ENCODE measurements around the gene POR. TPM values are rescaled to one million over a fixed set of nuclear protein-coding genes. Genes with fewer than 3 reads are reported as not detected.

POR gene
- total RNA-seq, 1 experiment from 2014 or later = 99.3 TPM

GRCh38 chr7:75920431-75921161 is 5.6 kb downstream of the POR start:
- CTCF ChIA-PET = no interaction called here

GRCh38 chr7:75921479-75921878 is 6.5 kb downstream of the POR start:
- Histone ChIP-seq H3K27ac (ENCODE audit: low read depth, low read length, poor library complexity, severe bottlenecking) (no peak overlapping the region), H3K36me3 (ENCODE audit: insufficient read depth, low read length, poor library complexity, severe bottlenecking) (no peaks in the 10 kb centered on the region), H3K4me3 (ENCODE audit: low read depth, low read length, poor library complexity, severe bottlenecking) (no peak overlapping the region), H3K9me3 (ENCODE audit: low read depth, low read length, poor library complexity, severe bottlenecking) (no peaks in the 10 kb centered on the region), H3K4me1 (ENCODE audit: insufficient read depth, low read length, poor library complexity, severe bottlenecking) (no peaks in the 10 kb centered on the region), H3K27me3 (replicated peaks; ENCODE audit: insufficient read depth, low read depth, low read length, poor library complexity) (no peaks in the 10 kb centered on the region)
- no peak for DNase-seq (ENCODE audit: low spot score)
- ChIA-PET POLR2A (ENCODE audit: low non-redundant PET) (interaction anchor here (0.6 kb wide), 1 partner anchor 201 kb away, joined by 12 read pairs; no protein-coding TSS in a partner anchor), CTCF (no interaction called here)
- no peak for TF ChIP-seq EZH2 (IDR thresholded peaks at IDR 0.05; ENCODE audit: borderline replicate concordance, low read depth, low read length, poor library complexity, severe bottlenecking)
- TF ChIP-seq, protein P1, sequence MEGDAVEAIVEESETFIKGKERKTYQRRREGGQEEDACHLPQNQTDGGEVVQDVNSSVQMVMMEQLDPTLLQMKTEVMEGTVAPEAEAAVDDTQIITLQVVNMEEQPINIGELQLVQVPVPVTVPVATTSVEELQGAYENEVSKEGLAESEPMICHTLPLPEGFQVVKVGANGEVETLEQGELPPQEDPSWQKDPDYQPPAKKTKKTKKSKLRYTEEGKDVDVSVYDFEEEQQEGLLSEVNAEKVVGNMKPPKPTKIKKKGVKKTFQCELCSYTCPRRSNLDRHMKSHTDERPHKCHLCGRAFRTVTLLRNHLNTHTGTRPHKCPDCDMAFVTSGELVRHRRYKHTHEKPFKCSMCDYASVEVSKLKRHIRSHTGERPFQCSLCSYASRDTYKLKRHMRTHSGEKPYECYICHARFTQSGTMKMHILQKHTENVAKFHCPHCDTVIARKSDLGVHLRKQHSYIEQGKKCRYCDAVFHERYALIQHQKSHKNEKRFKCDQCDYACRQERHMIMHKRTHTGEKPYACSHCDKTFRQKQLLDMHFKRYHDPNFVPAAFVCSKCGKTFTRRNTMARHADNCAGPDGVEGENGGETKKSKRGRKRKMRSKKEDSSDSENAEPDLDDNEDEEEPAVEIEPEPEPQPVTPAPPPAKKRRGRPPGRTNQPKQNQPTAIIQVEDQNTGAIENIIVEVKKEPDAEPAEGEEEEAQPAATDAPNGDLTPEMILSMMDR (conservative IDR thresholded peaks at IDR 0.05; ENCODE audit: low read depth, low read length) = no peak
- intact Hi-C loops (cut with micrococcal nuclease; ENCODE audit: unreplicated experiment) = no loop called here
- BruUV-seq (replicated peaks) = no TSS peak

More at GRCh38 chr7:75920431-75921161, 5.6 kb downstream of the POR start:
- Histone ChIP-seq H3K27me3 (replicated peaks; ENCODE audit: insufficient read depth, low read depth, low read length, poor library complexity) (no peaks in the 10 kb centered on the region), H3K9me3 (ENCODE audit: low read depth, low read length, poor library complexity, severe bottlenecking) (no peaks in the 10 kb centered on the region), H3K4me1 (ENCODE audit: insufficient read depth, low read length, poor library complexity, severe bottlenecking) (no peaks in the 10 kb centered on the region), H3K36me3 (ENCODE audit: insufficient read depth, low read length, poor library complexity, severe bottlenecking) (no peaks in the 10 kb centered on the region), H3K4me3 (ENCODE audit: low read depth, low read length, poor library complexity, severe bottlenecking) (no peak overlapping the region), H3K27ac (ENCODE audit: low read depth, low read length, poor library complexity, severe bottlenecking) (no peak overlapping the region)
- no TSS peak for BruUV-seq (replicated peaks)
- POLR2A ChIA-PET (ENCODE audit: low non-redundant PET) = interaction anchor here (0.6 kb wide), 1 partner anchor 202 kb away, joined by 12 read pairs; no protein-coding TSS in a partner anchor
- no peak for DNase-seq (ENCODE audit: low spot score)
- TF ChIP-seq, protein P1 (conservative IDR thresholded peaks at IDR 0.05; ENCODE audit: low read depth, low read length) = no peak
- no peak for TF ChIP-seq EZH2 (IDR thresholded peaks at IDR 0.05; ENCODE audit: borderline replicate concordance, low read depth, low read length, poor library complexity, severe bottlenecking)
- intact Hi-C loops (cut with micrococcal nuclease; ENCODE audit: unreplicated experiment) = no loop called here

- intact Hi-C loops (cut with micrococcal nuclease; ENCODE audit: unreplicated experiment) = no loop called here
- CTCF ChIA-PET = no interaction called here
- H3K27ac ChIP-seq (ENCODE audit: low read depth, low read length, poor library complexity, severe bottlenecking) = no peak overlapping the region
- TF ChIP-seq, protein P1 (conservative IDR thresholded peaks at IDR 0.05; ENCODE audit: low read depth, low read length) = no peak
- no peak for TF ChIP-seq EZH2 (IDR thresholded peaks at IDR 0.05; ENCODE audit: borderline replicate concordance, low read depth, low read length, poor library complexity, severe bottlenecking)
- DNase-seq (ENCODE audit: low spot score) = no peak
- no peaks in the 10 kb centered on the region for H3K27me3 ChIP-seq (replicated peaks; ENCODE audit: insufficient read depth, low read depth, low read length, poor library complexity)
- no peaks in the 10 kb centered on the region for H3K9me3 ChIP-seq (ENCODE audit: low read depth, low read length, poor library complexity, severe bottlenecking)
- no peaks in the 10 kb centered on the region for H3K36me3 ChIP-seq (ENCODE audit: insufficient read depth, low read length, poor library complexity, severe bottlenecking)
- H3K4me1 ChIP-seq (ENCODE audit: insufficient read depth, low read length, poor library complexity, severe bottlenecking) = no peaks in the 10 kb centered on the region
- no peak overlapping the region for H3K4me3 ChIP-seq (ENCODE audit: low read depth, low read length, poor library complexity, severe bottlenecking)
- POLR2A ChIA-PET (ENCODE audit: low non-redundant PET) = interaction anchor here (0.8 kb wide), 1 partner anchor 1872 kb away, joined by 3 read pairs; no protein-coding TSS in a partner anchor
- BruUV-seq (replicated peaks) = no TSS peak
These were observed 8.1 kb downstream of the POR start for GRCh38 chr7:75922966-75923603.

Measured in A673 (cell line).